Caco-2 (cell line): ENCODE results near the gene SART3. TPM values are rescaled to one million over a fixed set of nuclear protein-coding genes. Genes with fewer than 3 reads are reported as not detected.

Experiments used
- BruUV-seq: library from RNA; stranded (reverse); fragments of 400-500 nt; replicated peaks from 2 replicates; lab custom pipeline; 2021; lab: Mats Ljungman, UMichigan
- CTCF ChIA-PET: fragments of 300-600 bp; sonication (Branson Sonifier 250); formaldehyde crosslinking; loops from one replicate; lab custom pipeline; 2022; ENCODE audit warnings: antibody characterized with exemption; lab: Charles Lee
- POLR2A ChIA-PET: fragments of 300-600 bp; sonication (Branson Sonifier 250); formaldehyde crosslinking; loops from one replicate; lab custom pipeline; 2022; ENCODE audit warnings: antibody characterized with exemption; lab: Charles Lee
- DNase-seq, 2 experiments: peaks; one replicate each; pipeline versions ENCODE4 v3.0.0 to v3.0.0-alpha.2; 2020 to 2022
- H3K27me3 ChIP-seq: replicated peaks from 2 replicates; pipeline ENCODE4 v1.6.0; 2011; ENCODE audit warnings: low read length; ENCODE audit not compliant: control insufficient read depth, insufficient read depth
- H3K36me3 ChIP-seq: 2 replicates; pipeline ENCODE4 v1.5.1; 2011; ENCODE audit warnings: low read length; ENCODE audit not compliant: control insufficient read depth, insufficient read depth
- H3K4me1 ChIP-seq: fragments of 250-450 bp; sonication (Bioruptor Pico); 2 replicates; pipeline ENCODE4 v1.5.1; 2020; ENCODE audit warnings: mild to moderate bottlenecking
- H3K4me3 ChIP-seq: 2 replicates; pipeline ENCODE4 v1.5.1; 2011; ENCODE audit warnings: low read depth, mild to moderate bottlenecking, control low read depth, low read length
- H3K9me3 ChIP-seq: fragments of 250-450 bp; sonication (Bioruptor Pico); 2 replicates; pipeline ENCODE4 v1.5.1; 2020; ENCODE audit warnings: mild to moderate bottlenecking, moderate library complexity
- H3K27ac Mint-ChIP-seq: one replicate; pipeline ENCODE4 v1.8.0; 2022; ENCODE audit warnings: mixed read lengths; ENCODE audit not compliant: unreplicated experiment
- H3K27me3 Mint-ChIP-seq: one replicate; pipeline ENCODE4 v1.8.0; 2022; ENCODE audit warnings: mixed read lengths; ENCODE audit not compliant: insufficient read depth, unreplicated experiment
- H3K36me3 Mint-ChIP-seq: one replicate; pipeline ENCODE4 v1.8.0; 2022; ENCODE audit warnings: mild to moderate bottlenecking, mixed read lengths; ENCODE audit not compliant: insufficient read depth, unreplicated experiment
- H3K4me1 Mint-ChIP-seq: one replicate; pipeline ENCODE4 v1.8.0; 2022; ENCODE audit warnings: low read depth, mixed read lengths; ENCODE audit not compliant: unreplicated experiment
- H3K4me3 Mint-ChIP-seq: one replicate; pipeline ENCODE4 v1.8.0; 2022; ENCODE audit warnings: mild to moderate bottlenecking, moderate library complexity, mixed read lengths; ENCODE audit not compliant: unreplicated experiment
- H3K9me3 Mint-ChIP-seq: one replicate; pipeline ENCODE4 v1.8.0; 2022; ENCODE audit warnings: mixed read lengths; ENCODE audit not compliant: unreplicated experiment
- intact Hi-C: fragments of 100-400 bp; cut with micrococcal nuclease; formaldehyde crosslinking; loops from one replicate; pipeline ENCODE4 v1.10.0; 2022; ENCODE audit not compliant: unreplicated experiment
- total RNA-seq: library from RNA; stranded (reverse); gene quantifications from 2 replicates; pipeline ENCODE4 v1.2.3, GENCODE V29; 2022
- TF ChIP-seq, protein P1 (sequence below), 2 experiments: fragments of 200-600 bp in 1 of 2; IDR thresholded peaks; 1 replicate in 1 of 2; 2 replicates in 1 of 2; pipeline versions ENCODE4 v1.5.1 to v1.8.0; 2011 to 2022; ENCODE audit warnings: antibody characterized with exemption in 1 of 2, control low read depth in 1 of 2, inconsistent platforms in 1 of 2, low read depth in 1 of 2, low read length in 1 of 2, mild to moderate bottlenecking in 1 of 2, moderate library complexity in 1 of 2; ENCODE audit not compliant: insufficient read depth in 1 of 2, severe bottlenecking in 1 of 2, unreplicated experiment in 1 of 2

Gene SART3
- total RNA-seq, 1 experiment from 2014 or later, result 77.3 TPM

DNA sequence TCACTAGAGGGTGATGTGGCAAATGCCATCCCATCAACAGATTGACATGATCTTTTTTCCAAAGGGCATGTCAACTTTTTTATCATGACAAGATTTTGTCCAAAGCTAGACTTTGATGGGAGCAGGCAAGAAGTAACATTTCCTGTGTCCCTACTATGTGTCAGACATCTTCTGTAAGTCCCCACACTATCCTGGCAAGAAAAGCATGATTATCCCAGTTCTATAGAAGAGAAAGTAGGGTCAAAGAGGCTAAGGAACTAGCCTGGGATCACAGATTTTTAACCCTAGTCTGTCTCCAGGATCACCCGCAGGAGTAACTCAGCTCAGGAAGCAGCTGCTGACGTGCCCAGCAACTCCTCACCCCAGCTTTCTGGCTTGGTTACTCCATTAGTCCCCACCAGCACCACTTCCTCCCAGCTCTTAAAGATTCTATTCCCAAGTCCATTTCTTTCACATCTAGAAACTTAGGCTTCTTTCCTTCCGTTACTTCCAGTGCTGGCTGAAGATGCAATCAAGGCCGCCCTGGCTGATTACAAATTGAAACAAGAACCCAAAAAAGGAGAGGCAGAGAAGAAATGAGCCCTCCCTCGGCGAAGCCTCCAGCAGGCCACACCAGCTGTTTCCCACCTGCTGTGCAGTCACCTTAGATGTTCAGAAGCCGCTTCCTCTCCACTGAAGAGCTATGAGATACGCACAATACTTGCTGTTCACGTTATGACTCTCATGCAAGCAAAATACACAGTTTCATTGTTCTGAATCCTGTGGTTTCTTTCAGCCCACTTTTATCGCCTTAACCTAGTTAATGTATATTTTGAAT is 7.6 kb upstream of the SART3 start:
- ChIA-PET CTCF (interaction anchor here (0.5 kb wide), 1 partner anchor 240 kb away, joined by 9 read pairs; no protein-coding TSS in a partner anchor), POLR2A (no interaction called here)
- TF ChIP-seq, protein P1, sequence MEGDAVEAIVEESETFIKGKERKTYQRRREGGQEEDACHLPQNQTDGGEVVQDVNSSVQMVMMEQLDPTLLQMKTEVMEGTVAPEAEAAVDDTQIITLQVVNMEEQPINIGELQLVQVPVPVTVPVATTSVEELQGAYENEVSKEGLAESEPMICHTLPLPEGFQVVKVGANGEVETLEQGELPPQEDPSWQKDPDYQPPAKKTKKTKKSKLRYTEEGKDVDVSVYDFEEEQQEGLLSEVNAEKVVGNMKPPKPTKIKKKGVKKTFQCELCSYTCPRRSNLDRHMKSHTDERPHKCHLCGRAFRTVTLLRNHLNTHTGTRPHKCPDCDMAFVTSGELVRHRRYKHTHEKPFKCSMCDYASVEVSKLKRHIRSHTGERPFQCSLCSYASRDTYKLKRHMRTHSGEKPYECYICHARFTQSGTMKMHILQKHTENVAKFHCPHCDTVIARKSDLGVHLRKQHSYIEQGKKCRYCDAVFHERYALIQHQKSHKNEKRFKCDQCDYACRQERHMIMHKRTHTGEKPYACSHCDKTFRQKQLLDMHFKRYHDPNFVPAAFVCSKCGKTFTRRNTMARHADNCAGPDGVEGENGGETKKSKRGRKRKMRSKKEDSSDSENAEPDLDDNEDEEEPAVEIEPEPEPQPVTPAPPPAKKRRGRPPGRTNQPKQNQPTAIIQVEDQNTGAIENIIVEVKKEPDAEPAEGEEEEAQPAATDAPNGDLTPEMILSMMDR (IDR thresholded peaks at IDR 0.05; ENCODE audit: insufficient read depth in 1 of 2, low read depth in 1 of 2, low read length in 1 of 2, severe bottlenecking in 1 of 2, unreplicated experiment in 1 of 2), result no peak
- H3K27ac Mint-ChIP-seq, result no peak overlapping the region
- no peaks in the 10 kb centered on the region for H3K9me3 ChIP-seq
- H3K27me3 Mint-ChIP-seq, result no peaks in the 10 kb centered on the region
- H3K4me3 ChIP-seq, result no peak overlapping the region
- no peak for DNase-seq
- H3K36me3 Mint-ChIP-seq, result peaks cover 15% of the 10 kb centered on the region
- H3K27me3 ChIP-seq, result no peaks in the 10 kb centered on the region
- H3K9me3 Mint-ChIP-seq, result no peaks in the 10 kb centered on the region
- no TSS peak for BruUV-seq
- intact Hi-C loops, result no loop called here
- H3K4me1 ChIP-seq, result 0 out of 2 replicates have a peak, but pooled peaks cover 3% of the 10 kb centered on the region
- no peak overlapping the region for H3K4me3 Mint-ChIP-seq
- no peaks in the 10 kb centered on the region for H3K4me1 Mint-ChIP-seq
- peaks cover 5% of the 10 kb centered on the region for H3K36me3 ChIP-seq

DNA sequence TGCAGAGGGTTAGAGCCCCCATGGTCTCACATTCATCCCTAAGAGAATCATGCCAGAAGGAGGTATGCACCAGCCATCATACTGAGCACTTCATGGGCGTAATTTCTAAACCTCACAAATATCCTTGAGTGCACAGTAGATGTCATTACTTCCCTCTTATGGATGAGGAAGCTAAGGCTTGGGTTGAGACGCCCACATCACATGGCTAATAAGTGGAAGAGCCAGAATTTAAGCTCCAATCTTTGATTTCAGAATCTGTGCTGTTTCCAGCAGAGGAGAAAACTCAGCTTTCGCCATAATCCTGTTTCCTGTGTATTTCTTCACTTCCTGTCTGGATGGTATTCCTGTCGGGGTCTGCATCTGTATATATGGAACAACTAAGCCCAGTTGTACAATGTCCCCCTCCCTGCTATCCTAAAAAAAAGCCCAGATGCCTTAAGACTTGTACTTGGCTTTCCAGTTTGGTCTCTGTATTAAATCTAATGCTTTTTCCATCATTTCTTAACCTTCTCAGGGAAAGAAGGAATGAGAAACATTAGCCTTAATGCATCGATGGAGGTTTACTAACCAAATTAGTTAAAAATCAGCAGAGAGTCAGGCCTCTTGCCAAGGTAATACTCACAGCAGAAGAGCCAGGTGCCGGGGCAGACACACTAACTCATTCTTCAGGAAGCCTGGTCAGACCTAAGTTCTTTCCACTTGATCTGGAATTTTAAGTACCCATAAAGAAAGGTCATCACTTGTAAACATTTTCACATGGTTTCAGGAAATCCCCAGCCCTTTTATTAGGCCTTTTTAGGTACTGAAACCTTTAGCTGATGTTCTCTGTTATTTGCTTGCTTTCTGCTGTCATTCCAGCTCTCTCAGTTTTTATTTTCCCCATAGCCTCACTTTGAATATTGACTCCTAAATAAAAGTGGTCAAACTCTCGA is 6.7 kb upstream of the SART3 start:
- no TSS peak for BruUV-seq
- DNase-seq, result no peak
- Mint-ChIP-seq H3K36me3 (peaks cover 19% of the 10 kb centered on the region), H3K4me1 (no peaks in the 10 kb centered on the region), H3K9me3 (no peaks in the 10 kb centered on the region), H3K27ac (no peak overlapping the region), H3K27me3 (no peaks in the 10 kb centered on the region), H3K4me3 (no peak overlapping the region)
- ChIA-PET CTCF (no interaction called here), POLR2A (no interaction called here)
- TF ChIP-seq, protein P1 (IDR thresholded peaks at IDR 0.05; ENCODE audit: insufficient read depth in 1 of 2, low read depth in 1 of 2, low read length in 1 of 2, severe bottlenecking in 1 of 2, unreplicated experiment in 1 of 2), result no peak
- Histone ChIP-seq H3K4me1 (0 out of 2 replicates have a peak, but pooled peaks cover 3% of the 10 kb centered on the region), H3K36me3 (peaks cover 5% of the 10 kb centered on the region), H3K4me3 (no peak overlapping the region), H3K27me3 (no peaks in the 10 kb centered on the region), H3K9me3 (no peaks in the 10 kb centered on the region)
- intact Hi-C loops, result no loop called here

DNA sequence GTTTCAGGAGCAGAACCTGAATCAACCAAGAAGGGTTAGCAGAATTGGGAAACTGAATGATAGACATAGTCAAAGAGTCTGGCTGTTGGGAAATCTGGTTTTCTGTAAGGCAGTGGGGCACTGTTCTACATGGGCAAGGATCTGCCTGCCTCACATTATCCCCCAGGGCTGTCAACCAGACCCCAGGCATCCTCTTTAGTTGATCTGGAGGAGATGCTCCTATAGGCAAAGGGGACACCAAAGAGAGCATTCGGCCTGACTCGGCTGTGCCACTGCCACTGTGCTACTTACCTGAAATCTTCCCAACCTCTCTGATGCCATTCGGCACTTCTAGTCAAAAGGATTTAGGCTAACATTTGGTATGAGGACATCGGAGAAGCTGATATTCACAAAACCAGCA is 5.5 kb upstream of the SART3 start:
- H3K4me3 ChIP-seq, result no peak overlapping the region
- no TSS peak for BruUV-seq
- TF ChIP-seq, protein P1 (IDR thresholded peaks at IDR 0.05; ENCODE audit: insufficient read depth in 1 of 2, low read depth in 1 of 2, low read length in 1 of 2, severe bottlenecking in 1 of 2, unreplicated experiment in 1 of 2), result no peak
- no peaks in the 10 kb centered on the region for H3K27me3 ChIP-seq
- 0 out of 2 replicates have a peak, but pooled peaks cover 3% of the 10 kb centered on the region for H3K4me1 ChIP-seq
- H3K4me3 Mint-ChIP-seq, result no peak overlapping the region
- peaks cover 5% of the 10 kb centered on the region for H3K36me3 ChIP-seq
- H3K27ac Mint-ChIP-seq, result no peak overlapping the region
- H3K9me3 Mint-ChIP-seq, result no peaks in the 10 kb centered on the region
- no peaks in the 10 kb centered on the region for H3K9me3 ChIP-seq
- intact Hi-C loops, result no loop called here
- H3K4me1 Mint-ChIP-seq, result no peaks in the 10 kb centered on the region
- DNase-seq, result no peak
- peaks cover 19% of the 10 kb centered on the region for H3K36me3 Mint-ChIP-seq
- CTCF ChIA-PET, result interaction anchor here (0.5 kb wide), 1 partner anchor 1002 kb away, joined by 3 read pairs; no protein-coding TSS in a partner anchor
- POLR2A ChIA-PET, result no interaction called here
- no peaks in the 10 kb centered on the region for H3K27me3 Mint-ChIP-seq
